Neuron (in vitro differentiated cells): ENCODE results near the gene MMP11.

Source experiments
- H2AFZ ChIP-seq: one replicate; pipeline ENCODE4 v1.6.1; 2013; ENCODE audit warnings: low read depth, mild to moderate bottlenecking, inconsistent platforms, low read length, moderate library complexity
- H3K27me3 ChIP-seq: one replicate; pipeline ENCODE4 v1.6.1; 2013; ENCODE audit warnings: low read length; ENCODE audit not compliant: insufficient read depth
- H3K36me3 ChIP-seq: one replicate; pipeline ENCODE4 v1.6.1; 2013; ENCODE audit warnings: low read length; ENCODE audit not compliant: insufficient read depth
- H3K4me1 ChIP-seq: one replicate; pipeline ENCODE4 v1.6.1; 2013; ENCODE audit warnings: low read length; ENCODE audit not compliant: insufficient read depth
- H3K4me3 ChIP-seq: 2 replicates; pipeline ENCODE4 v1.5.1; 2013; ENCODE audit warnings: mild to moderate bottlenecking, low read length, moderate library complexity
- H3K9me3 ChIP-seq: one replicate; pipeline ENCODE4 v1.6.1; 2013; ENCODE audit warnings: low read length

MMP11 gene

GRCh38 chr22:23779083-23779482, 6.4 kb downstream of the MMP11 start:
- no peak overlapping the region for H3K4me3 ChIP-seq
- no peaks in the 10 kb centered on the region for H3K36me3 ChIP-seq
- no peaks in the 10 kb centered on the region for H3K27me3 ChIP-seq
- no peaks in the 10 kb centered on the region for H3K4me1 ChIP-seq
- no peaks in the 10 kb centered on the region for H3K9me3 ChIP-seq
- H2AFZ ChIP-seq = no peak overlapping the region

- no peaks in the 10 kb centered on the region for H3K36me3 ChIP-seq
- H3K27me3 ChIP-seq = no peaks in the 10 kb centered on the region
- H3K4me1 ChIP-seq = no peaks in the 10 kb centered on the region
- H3K9me3 ChIP-seq = no peaks in the 10 kb centered on the region
- no peak overlapping the region for H2AFZ ChIP-seq
- no peak overlapping the region for H3K4me3 ChIP-seq
Measured at GRCh38 chr22:23779731-23780130, 7.1 kb downstream of the MMP11 start.

GRCh38 chr22:23780146-23780748, 7.6 kb downstream of the MMP11 start:
- no peak overlapping the region for H3K4me3 ChIP-seq
- no peaks in the 10 kb centered on the region for H3K4me1 ChIP-seq
- no peak overlapping the region for H2AFZ ChIP-seq
- no peaks in the 10 kb centered on the region for H3K27me3 ChIP-seq
- H3K36me3 ChIP-seq = no peaks in the 10 kb centered on the region
- H3K9me3 ChIP-seq = no peaks in the 10 kb centered on the region

GRCh38 chr22:23781065-23781464, 8.4 kb downstream of the MMP11 start:
- no peaks in the 10 kb centered on the region for H3K4me1 ChIP-seq
- no peaks in the 10 kb centered on the region for H3K27me3 ChIP-seq
- H3K36me3 ChIP-seq = no peaks in the 10 kb centered on the region
- H2AFZ ChIP-seq = no peak overlapping the region
- no peaks in the 10 kb centered on the region for H3K9me3 ChIP-seq
- no peak overlapping the region for H3K4me3 ChIP-seq

- H3K4me1 ChIP-seq = peaks cover 5% of the 10 kb centered on the region
- H3K36me3 ChIP-seq = no peaks in the 10 kb centered on the region
- no peaks in the 10 kb centered on the region for H3K9me3 ChIP-seq
- no peaks in the 10 kb centered on the region for H3K27me3 ChIP-seq
- H2AFZ ChIP-seq = no peak overlapping the region
- no peak overlapping the region for H3K4me3 ChIP-seq
Measured at GRCh38 chr22:23781511-23782183, 9.0 kb downstream of the MMP11 start.

GRCh38 chr22:23782252-23782651, 9.6 kb downstream of the MMP11 start:
- no peaks in the 10 kb centered on the region for H3K9me3 ChIP-seq
- H3K36me3 ChIP-seq = no peaks in the 10 kb centered on the region
- H2AFZ ChIP-seq = no peak overlapping the region
- H3K27me3 ChIP-seq = no peaks in the 10 kb centered on the region
- no peak overlapping the region for H3K4me3 ChIP-seq
- peaks cover 5% of the 10 kb centered on the region for H3K4me1 ChIP-seq

GRCh38 chr22:23782703-23783102, 10.1 kb downstream of the MMP11 start:
- H2AFZ ChIP-seq = no peak overlapping the region
- no peak overlapping the region for H3K4me3 ChIP-seq

GRCh38 chr22:23783265-23784150, 10.9 kb downstream of the MMP11 start:
- no peaks in the 10 kb centered on the region for H3K36me3 ChIP-seq

More at GRCh38 chr22:23782703-23783102, 10.1 kb downstream of the MMP11 start:
- H3K9me3 ChIP-seq = no peaks in the 10 kb centered on the region
- no peaks in the 10 kb centered on the region for H3K36me3 ChIP-seq
- H3K27me3 ChIP-seq = no peaks in the 10 kb centered on the region
- H3K4me1 ChIP-seq = peaks cover 9% of the 10 kb centered on the region

GRCh38 chr22:23784215-23784732, 11.6 kb downstream of the MMP11 start:
- Histone ChIP-seq H3K9me3 (no peaks in the 10 kb centered on the region), H3K4me3 (no peak overlapping the region), H3K36me3 (no peaks in the 10 kb centered on the region), H3K4me1 (peaks cover 14% of the 10 kb centered on the region), H2AFZ (no peak overlapping the region), H3K27me3 (no peaks in the 10 kb centered on the region)

More at GRCh38 chr22:23783265-23784150, 10.9 kb downstream of the MMP11 start:
- Histone ChIP-seq H2AFZ (no peak overlapping the region), H3K4me1 (peaks cover 14% of the 10 kb centered on the region), H3K4me3 (no peak overlapping the region), H3K9me3 (no peaks in the 10 kb centered on the region), H3K27me3 (no peaks in the 10 kb centered on the region)

GRCh38 chr22:23786261-23786710, 13.6 kb downstream of the MMP11 start:
- peak overlapping the region; percentile 74 for H3K4me3 ChIP-seq
- H3K4me1 ChIP-seq = peaks cover 14% of the 10 kb centered on the region
- no peaks in the 10 kb centered on the region for H3K27me3 ChIP-seq
- no peaks in the 10 kb centered on the region for H3K9me3 ChIP-seq
- peak overlapping the region; percentile 27 for H2AFZ ChIP-seq
- H3K36me3 ChIP-seq = peaks cover 5% of the 10 kb centered on the region

GRCh38 chr22:23786752-23787599, 14.3 kb downstream of the MMP11 start, which contains the start of gene SMARCB1:
Gene SMARCB1 (plus strand): TSS chr22:23786966. CDS start chr22:23787170, 204 bp downstream.
- Histone ChIP-seq H3K36me3 (peaks cover 12% of the 10 kb centered on the region), H3K27me3 (no peaks in the 10 kb centered on the region), H3K9me3 (no peaks in the 10 kb centered on the region), H2AFZ (peak within 1 kb of the TSS; percentile 27), H3K4me3 (peak within 1 kb of the TSS; percentile 74), H3K4me1 (peaks cover 14% of the 10 kb centered on the region)

GRCh38 chr22:23787600-23787896, 14.9 kb downstream of the MMP11 start:
- Histone ChIP-seq H3K36me3 (peaks cover 18% of the 10 kb centered on the region), H3K9me3 (no peaks in the 10 kb centered on the region), H3K4me3 (peak overlapping the region; percentile 74), H3K4me1 (peaks cover 14% of the 10 kb centered on the region), H3K27me3 (no peaks in the 10 kb centered on the region), H2AFZ (no peak overlapping the region)
